Endodermal cell (in vitro differentiated cells): ENCODE data around the gene ALDOA. TPM values are rescaled to one million over a fixed set of nuclear protein-coding genes. Genes with fewer than 3 reads are reported as not detected.

Experiments
- DNase-seq: peaks from one replicate; pipeline ENCODE4 v3.0.0-alpha.2; 2017
- H3K27ac ChIP-seq: 2 replicates; pipeline ENCODE4 v1.5.1; 2013; ENCODE audit warnings: mild to moderate bottlenecking, low read depth, low read length, moderate library complexity
- H3K27me3 ChIP-seq: 2 replicates; pipeline ENCODE4 v1.6.1; 2013; ENCODE audit warnings: mild to moderate bottlenecking, low read length, moderate library complexity; ENCODE audit not compliant: insufficient read depth, control insufficient read depth, poor library complexity, severe bottlenecking
- H3K36me3 ChIP-seq: 2 replicates; pipeline ENCODE4 v1.7.0; 2013; ENCODE audit warnings: mild to moderate bottlenecking, low read length, moderate library complexity; ENCODE audit not compliant: control insufficient read depth, insufficient read depth
- H3K4me1 ChIP-seq: one replicate; pipeline ENCODE4 v1.7.0; 2013; ENCODE audit warnings: low read length; ENCODE audit not compliant: control insufficient read depth, insufficient read depth
- H3K4me3 ChIP-seq: 2 replicates; pipeline ENCODE4 v1.5.1; 2013; ENCODE audit warnings: mild to moderate bottlenecking, low read length, moderate library complexity
- H3K9ac ChIP-seq: 2 replicates; pipeline ENCODE4 v1.6.1; 2013; ENCODE audit warnings: mild to moderate bottlenecking, low read length, moderate library complexity; ENCODE audit not compliant: poor library complexity, severe bottlenecking; ENCODE audit errors: extremely low read depth
- H3K9me3 ChIP-seq: 2 replicates; pipeline ENCODE4 v1.6.1; 2013; ENCODE audit warnings: mild to moderate bottlenecking, low read length, moderate library complexity; ENCODE audit not compliant: control insufficient read depth
- H3K27ac Mint-ChIP-seq: 2 replicates; pipeline ENCODE4 v1.8.0; 2020; ENCODE audit warnings: mixed read lengths
- H3K27me3 Mint-ChIP-seq: 2 replicates; pipeline ENCODE4 v1.8.0; 2021; ENCODE audit warnings: mild to moderate bottlenecking, mixed read lengths; ENCODE audit not compliant: insufficient read depth
- H3K36me3 Mint-ChIP-seq: 2 replicates; pipeline ENCODE4 v1.8.0; 2020; ENCODE audit warnings: low read depth, mixed read lengths
- H3K4me1 Mint-ChIP-seq: 2 replicates; pipeline ENCODE4 v1.8.0; 2020; ENCODE audit warnings: mixed read lengths
- H3K4me3 Mint-ChIP-seq: 2 replicates; pipeline ENCODE4 v1.8.0; 2020; ENCODE audit warnings: mild to moderate bottlenecking, moderate library complexity, mixed read lengths
- H3K9me3 Mint-ChIP-seq: 2 replicates; pipeline ENCODE4 v1.8.0; 2020; ENCODE audit warnings: mild to moderate bottlenecking, mixed read lengths
- WGBS, 2 experiments: methylation state at CpG; one replicate each; pipeline versions ENCODE4 v1.1.5 to v1.1.7; 2013; ENCODE audit warnings: missing lambda C conversion rate in 2 of 2, mixed read lengths in 1 of 2; ENCODE audit not compliant: insufficient coverage in 1 of 2, insufficient read length in 1 of 2; 5-methylcytosine and 5-hydroxymethylcytosine counted together
- total RNA-seq, 2 donors: library from RNA; stranded (reverse); fragmentation: NEBNext Ultra II Directional in 1 of 2; extraction: Animal tissue kit (Norgen Biotek cat#: 25700) in 1 of 2; gene quantifications; 2 replicates in 1 of 2; 3 replicates in 1 of 2; pipeline ENCODE4 v1.2.1, GENCODE V29; 2021
- TF ChIP-seq, protein P1 (sequence below): fragments of 200-600 bp; sonication (generic); conservative IDR thresholded peaks from 2 replicates; pipeline ENCODE4 v1.5.0; 2021; ENCODE audit warnings: antibody characterized with exemption, mild to moderate bottlenecking

ALDOA gene
- total RNA-seq, 2 donors from 2014 or later: 645 to 652 TPM

DNA sequence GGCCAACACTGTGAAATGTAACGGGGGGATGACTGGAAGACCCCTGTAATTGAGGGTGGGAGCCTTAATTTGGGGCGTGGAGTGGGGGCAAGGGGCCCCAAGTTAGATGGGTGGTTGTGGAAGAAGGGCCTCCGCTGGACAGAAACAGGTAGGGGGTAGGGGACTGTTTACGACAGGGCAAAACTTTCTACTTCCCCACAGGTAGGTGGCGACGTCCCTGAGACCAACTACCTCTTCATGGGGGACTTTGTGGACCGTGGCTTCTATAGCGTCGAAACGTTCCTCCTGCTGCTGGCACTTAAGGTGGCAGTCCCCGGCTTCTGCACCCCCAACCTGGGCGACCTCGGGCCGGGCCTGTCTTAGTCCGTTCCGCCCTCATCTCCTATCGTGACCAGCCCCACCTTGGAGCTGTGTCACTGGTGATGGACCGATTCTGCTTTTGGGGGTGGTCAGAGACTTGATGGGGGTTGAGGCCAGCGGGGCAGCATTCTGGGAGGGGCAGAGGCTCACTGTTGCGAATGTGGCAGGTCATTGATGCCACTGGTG lies 17.1 kb downstream of the ALDOA start:
- no peak overlapping the region for H3K27ac ChIP-seq
- no peaks in the 10 kb centered on the region for H3K4me1 Mint-ChIP-seq
- H3K27ac Mint-ChIP-seq: peak overlapping the region; percentile 16
- TF ChIP-seq, protein P1, sequence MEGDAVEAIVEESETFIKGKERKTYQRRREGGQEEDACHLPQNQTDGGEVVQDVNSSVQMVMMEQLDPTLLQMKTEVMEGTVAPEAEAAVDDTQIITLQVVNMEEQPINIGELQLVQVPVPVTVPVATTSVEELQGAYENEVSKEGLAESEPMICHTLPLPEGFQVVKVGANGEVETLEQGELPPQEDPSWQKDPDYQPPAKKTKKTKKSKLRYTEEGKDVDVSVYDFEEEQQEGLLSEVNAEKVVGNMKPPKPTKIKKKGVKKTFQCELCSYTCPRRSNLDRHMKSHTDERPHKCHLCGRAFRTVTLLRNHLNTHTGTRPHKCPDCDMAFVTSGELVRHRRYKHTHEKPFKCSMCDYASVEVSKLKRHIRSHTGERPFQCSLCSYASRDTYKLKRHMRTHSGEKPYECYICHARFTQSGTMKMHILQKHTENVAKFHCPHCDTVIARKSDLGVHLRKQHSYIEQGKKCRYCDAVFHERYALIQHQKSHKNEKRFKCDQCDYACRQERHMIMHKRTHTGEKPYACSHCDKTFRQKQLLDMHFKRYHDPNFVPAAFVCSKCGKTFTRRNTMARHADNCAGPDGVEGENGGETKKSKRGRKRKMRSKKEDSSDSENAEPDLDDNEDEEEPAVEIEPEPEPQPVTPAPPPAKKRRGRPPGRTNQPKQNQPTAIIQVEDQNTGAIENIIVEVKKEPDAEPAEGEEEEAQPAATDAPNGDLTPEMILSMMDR: peak; percentile 63
- WGBS, 2 experiments: 89 to 90% methylated on average over 15 to 20 of the region's 20 CpGs
- no peaks in the 10 kb centered on the region for H3K27me3 ChIP-seq
- peaks cover 7% of the 10 kb centered on the region for H3K4me1 ChIP-seq
- H3K9me3 Mint-ChIP-seq: no peaks in the 10 kb centered on the region
- no peaks in the 10 kb centered on the region for H3K27me3 Mint-ChIP-seq
- no peak for DNase-seq
- H3K4me3 Mint-ChIP-seq: no peak overlapping the region
- H3K4me3 ChIP-seq: no peak overlapping the region
- H3K36me3 Mint-ChIP-seq: peaks cover 72% of the 10 kb centered on the region
- H3K9me3 ChIP-seq: no peaks in the 10 kb centered on the region
- H3K36me3 ChIP-seq: peaks cover 83% of the 10 kb centered on the region
- no peak overlapping the region for H3K9ac ChIP-seq

GRCh38 chr16:30083216-30084055 lies 17.9 kb downstream of the ALDOA start:
- Mint-ChIP-seq H3K9me3 (no peaks in the 10 kb centered on the region), H3K36me3 (peaks cover 66% of the 10 kb centered on the region), H3K27me3 (no peaks in the 10 kb centered on the region), H3K4me3 (no peak overlapping the region), H3K4me1 (no peaks in the 10 kb centered on the region), H3K27ac (peak overlapping the region; percentile 16)
- TF ChIP-seq, protein P1: no peak
- DNase-seq: no peak
- no peak overlapping the region for H3K4me3 ChIP-seq
- peaks cover 6% of the 10 kb centered on the region for H3K4me1 ChIP-seq
- no peaks in the 10 kb centered on the region for H3K9me3 ChIP-seq
- no peaks in the 10 kb centered on the region for H3K27me3 ChIP-seq
- 95 to 98% methylated on average over 16 to 24 of the region's 24 CpGs for WGBS, 2 experiments
- no peak overlapping the region for H3K9ac ChIP-seq
- H3K36me3 ChIP-seq: peaks cover 75% of the 10 kb centered on the region
- no peak overlapping the region for H3K27ac ChIP-seq

- Histone ChIP-seq H3K36me3 (peaks cover 68% of the 10 kb centered on the region), H3K9ac (no peak overlapping the region), H3K27me3 (no peaks in the 10 kb centered on the region), H3K27ac (no peak overlapping the region), H3K9me3 (no peaks in the 10 kb centered on the region), H3K4me3 (no peak overlapping the region), H3K4me1 (peaks cover 6% of the 10 kb centered on the region)
- TF ChIP-seq, protein P1: no peak
- Mint-ChIP-seq H3K4me3 (no peak overlapping the region), H3K9me3 (no peaks in the 10 kb centered on the region), H3K27me3 (no peaks in the 10 kb centered on the region), H3K36me3 (peaks cover 60% of the 10 kb centered on the region), H3K27ac (peak overlapping the region; percentile 22), H3K4me1 (no peaks in the 10 kb centered on the region)
- 90% methylated on average over 10 to 18 of the region's 18 CpGs for WGBS, 2 experiments
- DNase-seq: no peak
These were observed 18.7 kb downstream of the ALDOA start for GRCh38 chr16:30084096-30084815.
